DND-41 (cell line): ENCODE data around the gene TARS2.

Experiments used
- ATAC-seq: fragments of 200-7000 bp; cut with Tn5 transposase; 3 replicates; pipeline ENCODE4 v1.9.1; 2021; ENCODE audit warnings: low read depth; ENCODE audit not compliant: insufficient read depth
- DNase-seq: peaks from one replicate; pipeline ENCODE4 v3.0.0-alpha.2; 2020
- H2AFZ ChIP-seq: 2 replicates; pipeline ENCODE4 v1.6.0; 2012; ENCODE audit warnings: low read depth, low read length
- H3K27ac ChIP-seq: 2 replicates; pipeline ENCODE4 v1.5.1; 2012; ENCODE audit warnings: low read length, inconsistent platforms
- H3K27me3 ChIP-seq: fragments of 200-600 bp; sonication (generic); 2 replicates; pipeline ENCODE4 v1.6.0; 2012; ENCODE audit warnings: low read length, mild to moderate bottlenecking, inconsistent platforms; ENCODE audit not compliant: insufficient read depth, poor library complexity
- H3K36me3 ChIP-seq: 2 replicates; pipeline ENCODE4 v1.5.1; 2012; ENCODE audit warnings: low read length, inconsistent platforms; ENCODE audit not compliant: insufficient read depth
- H3K4me1 ChIP-seq: 2 replicates; pipeline ENCODE4 v1.5.1; 2012; ENCODE audit warnings: mild to moderate bottlenecking, low read length; ENCODE audit not compliant: insufficient read depth
- H3K4me2 ChIP-seq: 2 replicates; pipeline ENCODE4 v1.6.0; 2012; ENCODE audit warnings: mild to moderate bottlenecking, moderate library complexity, low read length, inconsistent platforms; ENCODE audit not compliant: insufficient read depth
- H3K4me3 ChIP-seq, 2 experiments: fragments of 200-600 bp in 1 of 2; shearing (Covaris generic) in 1 of 2; 2 replicates each; pipeline ENCODE4 v1.5.1; 2012 to 2016; ENCODE audit warnings: inconsistent platforms in 2 of 2, low read length in 2 of 2, mild to moderate bottlenecking in 2 of 2, low read depth in 1 of 2, moderate library complexity in 1 of 2
- H3K79me2 ChIP-seq: 2 replicates; pipeline ENCODE4 v1.6.0; 2012; ENCODE audit warnings: low read length, inconsistent platforms; ENCODE audit not compliant: insufficient read depth
- H3K9ac ChIP-seq: 2 replicates; pipeline ENCODE4 v1.6.0; 2012; ENCODE audit warnings: low read depth, mild to moderate bottlenecking, inconsistent platforms, low read length, moderate library complexity
- H3K9me3 ChIP-seq: 2 replicates; pipeline ENCODE4 v1.5.1; 2012; ENCODE audit warnings: low read length, moderate library complexity, mild to moderate bottlenecking, inconsistent platforms; ENCODE audit not compliant: insufficient read depth, severe bottlenecking
- H4K20me1 ChIP-seq: 2 replicates; pipeline ENCODE4 v1.6.0; 2012; ENCODE audit warnings: low read length; ENCODE audit not compliant: insufficient read depth
- EZH2 ChIP-seq: IDR thresholded peaks from 3 replicates; pipeline ENCODE4 v1.6.1; 2012; ENCODE audit warnings: borderline replicate concordance, low read depth, mild to moderate bottlenecking, moderate library complexity, low read length, inconsistent platforms; ENCODE audit not compliant: severe bottlenecking
- TF ChIP-seq, protein P1 (sequence below): IDR thresholded peaks from 2 replicates; pipeline ENCODE4 v1.5.1; 2012; ENCODE audit warnings: borderline replicate concordance, low read length, moderate library complexity, mild to moderate bottlenecking; ENCODE audit not compliant: poor library complexity, severe bottlenecking; ENCODE audit errors: extremely low read depth

Gene TARS2

GRCh38 chr1:150530491-150531159 is 43.4 kb downstream of the TARS2 start:
- Histone ChIP-seq H3K79me2 (no peaks in the 10 kb centered on the region), H3K4me3 (no peak overlapping the region), H3K9ac (no peak overlapping the region), H3K4me1 (no peaks in the 10 kb centered on the region), H3K9me3 (no peaks in the 10 kb centered on the region), H2AFZ (no peak overlapping the region), H3K36me3 (no peaks in the 10 kb centered on the region), H3K27ac (no peak overlapping the region), H3K4me2 (no peak overlapping the region), H3K27me3 (no peaks in the 10 kb centered on the region), H4K20me1 (no peaks in the 10 kb centered on the region)
- ATAC-seq = no peak
- TF ChIP-seq EZH2 = no peak
- TF ChIP-seq, protein P1, sequence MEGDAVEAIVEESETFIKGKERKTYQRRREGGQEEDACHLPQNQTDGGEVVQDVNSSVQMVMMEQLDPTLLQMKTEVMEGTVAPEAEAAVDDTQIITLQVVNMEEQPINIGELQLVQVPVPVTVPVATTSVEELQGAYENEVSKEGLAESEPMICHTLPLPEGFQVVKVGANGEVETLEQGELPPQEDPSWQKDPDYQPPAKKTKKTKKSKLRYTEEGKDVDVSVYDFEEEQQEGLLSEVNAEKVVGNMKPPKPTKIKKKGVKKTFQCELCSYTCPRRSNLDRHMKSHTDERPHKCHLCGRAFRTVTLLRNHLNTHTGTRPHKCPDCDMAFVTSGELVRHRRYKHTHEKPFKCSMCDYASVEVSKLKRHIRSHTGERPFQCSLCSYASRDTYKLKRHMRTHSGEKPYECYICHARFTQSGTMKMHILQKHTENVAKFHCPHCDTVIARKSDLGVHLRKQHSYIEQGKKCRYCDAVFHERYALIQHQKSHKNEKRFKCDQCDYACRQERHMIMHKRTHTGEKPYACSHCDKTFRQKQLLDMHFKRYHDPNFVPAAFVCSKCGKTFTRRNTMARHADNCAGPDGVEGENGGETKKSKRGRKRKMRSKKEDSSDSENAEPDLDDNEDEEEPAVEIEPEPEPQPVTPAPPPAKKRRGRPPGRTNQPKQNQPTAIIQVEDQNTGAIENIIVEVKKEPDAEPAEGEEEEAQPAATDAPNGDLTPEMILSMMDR = no peak
- DNase-seq = no peak

DNA sequence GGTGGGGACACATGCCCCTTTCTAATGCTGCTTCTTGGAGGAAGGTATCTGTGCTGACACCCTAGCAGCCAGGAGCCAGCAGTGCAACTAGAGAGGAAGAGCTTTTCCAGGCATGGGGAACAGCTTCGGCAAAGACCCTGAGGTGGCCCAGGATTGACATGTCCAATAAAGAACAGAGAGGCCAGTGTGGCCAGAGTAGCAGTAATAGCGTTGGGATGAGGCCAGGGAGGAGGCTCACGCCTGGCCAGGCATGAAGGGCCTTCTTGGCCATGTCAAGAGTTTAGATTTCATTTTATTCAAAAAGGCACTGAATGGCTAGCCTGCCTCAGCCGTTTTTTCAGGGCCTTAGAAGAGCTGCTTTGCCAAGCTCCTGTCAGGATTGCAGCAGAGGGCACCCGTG is 45.6 kb downstream of the TARS2 start:
- no peaks in the 10 kb centered on the region for H3K4me1 ChIP-seq
- H3K4me2 ChIP-seq = no peak overlapping the region
- no peaks in the 10 kb centered on the region for H4K20me1 ChIP-seq
- DNase-seq (no peak), ATAC-seq (no peak)
- H3K4me3 ChIP-seq = no peak overlapping the region
- H3K9ac ChIP-seq = no peak overlapping the region
- TF ChIP-seq, protein P1 = no peak
- H3K27ac ChIP-seq = no peak overlapping the region
- no peak overlapping the region for H2AFZ ChIP-seq
- H3K79me2 ChIP-seq = no peaks in the 10 kb centered on the region
- no peaks in the 10 kb centered on the region for H3K36me3 ChIP-seq
- H3K27me3 ChIP-seq = no peaks in the 10 kb centered on the region
- no peaks in the 10 kb centered on the region for H3K9me3 ChIP-seq

DNA sequence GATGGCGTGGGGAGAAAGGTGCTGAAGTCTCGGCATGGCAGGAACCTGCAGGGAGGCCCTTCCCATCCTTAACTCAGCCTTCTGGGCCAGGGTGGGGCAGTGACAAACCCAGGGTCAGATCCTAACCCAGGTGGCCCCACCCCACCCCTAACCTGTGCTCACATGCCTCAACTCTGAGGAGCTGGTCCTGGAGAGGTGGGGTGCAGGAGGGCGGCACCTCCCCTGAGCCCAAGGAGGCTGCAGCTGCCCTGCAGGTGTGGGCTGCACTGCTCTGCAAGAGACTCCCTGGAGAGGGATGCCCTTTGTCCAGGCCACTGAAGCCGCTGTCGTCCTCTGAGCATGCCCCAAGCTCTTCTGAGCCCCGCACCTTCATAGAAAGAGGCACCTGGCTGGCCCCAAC is 46.8 kb downstream of the TARS2 start:
- H3K9me3 ChIP-seq = no peaks in the 10 kb centered on the region
- no peaks in the 10 kb centered on the region for H3K79me2 ChIP-seq
- TF ChIP-seq, protein P1 = no peak
- TF ChIP-seq EZH2 = no peak
- no peak overlapping the region for H3K9ac ChIP-seq
- no peaks in the 10 kb centered on the region for H4K20me1 ChIP-seq
- ATAC-seq = no peak
- H3K4me2 ChIP-seq = no peak overlapping the region
- H3K36me3 ChIP-seq = no peaks in the 10 kb centered on the region
- no peaks in the 10 kb centered on the region for H3K27me3 ChIP-seq
- no peaks in the 10 kb centered on the region for H3K4me1 ChIP-seq
- no peak overlapping the region for H2AFZ ChIP-seq
- H3K27ac ChIP-seq = no peak overlapping the region
- no peak for DNase-seq
- H3K4me3 ChIP-seq = no peak overlapping the region

DNA sequence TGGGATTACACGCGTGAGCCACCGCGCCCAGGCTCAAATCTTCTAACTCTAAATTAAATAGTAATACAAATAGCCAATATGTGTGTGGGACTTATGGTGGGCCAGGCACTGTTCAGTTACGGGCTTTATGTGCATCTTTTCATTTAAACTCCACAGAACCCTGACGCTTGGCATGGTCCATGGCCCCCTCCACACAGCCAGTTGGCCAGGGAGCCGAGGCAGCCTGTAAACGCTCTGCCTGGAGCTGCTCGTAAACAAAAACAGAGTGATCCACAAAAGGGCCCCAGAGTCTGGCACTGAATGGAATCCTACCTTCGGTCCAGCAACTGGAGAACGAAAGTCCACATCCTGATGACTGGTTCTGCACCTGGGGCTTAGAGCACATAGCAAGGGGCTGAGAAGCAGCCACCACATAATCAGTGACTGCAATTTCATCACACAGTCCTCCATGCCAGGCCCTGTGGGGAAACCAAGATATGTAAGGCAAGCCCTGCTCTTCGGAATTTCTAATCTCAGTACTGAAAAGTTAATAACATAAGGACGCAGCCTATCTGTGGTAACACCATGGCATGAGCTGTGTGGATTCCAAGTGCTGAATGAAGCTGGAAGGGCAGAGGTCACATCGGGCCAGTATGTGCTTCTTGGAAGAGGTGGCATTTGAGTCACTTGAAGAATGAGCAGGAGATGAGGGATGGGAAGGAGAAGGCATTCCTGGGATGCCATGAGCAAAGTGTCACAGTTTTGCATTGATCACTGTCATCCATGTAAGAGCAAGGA is 48.5 kb downstream of the TARS2 start:
- Histone ChIP-seq H3K9ac (no peak overlapping the region), H3K4me2 (no peak overlapping the region), H3K27ac (no peak overlapping the region), H3K4me3 (no peak overlapping the region), H3K4me1 (no peaks in the 10 kb centered on the region), H3K27me3 (no peaks in the 10 kb centered on the region), H2AFZ (no peak overlapping the region), H3K9me3 (no peaks in the 10 kb centered on the region), H3K36me3 (no peaks in the 10 kb centered on the region), H3K79me2 (no peaks in the 10 kb centered on the region), H4K20me1 (no peaks in the 10 kb centered on the region)
- DNase-seq (no peak), ATAC-seq (no peak)
- no peak for TF ChIP-seq EZH2
- TF ChIP-seq, protein P1 = no peak
